NCI-H1694 treated with DMSO at 0.1 percent for 48 hours (cell line): ENCODE data around the gene COPE.

Source experiments
- DNase-seq: peaks from one replicate; lab custom pipeline; 2025; lab: John Stamatoyannopoulos, UW

Gene COPE

GRCh38 chr19:18866800-18867123 is 52.4 kb downstream of the COPE start:
- no peak for DNase-seq

- no peak for DNase-seq
Measured at GRCh38 chr19:18865973-18866799, 53.0 kb downstream of the COPE start.

DNA sequence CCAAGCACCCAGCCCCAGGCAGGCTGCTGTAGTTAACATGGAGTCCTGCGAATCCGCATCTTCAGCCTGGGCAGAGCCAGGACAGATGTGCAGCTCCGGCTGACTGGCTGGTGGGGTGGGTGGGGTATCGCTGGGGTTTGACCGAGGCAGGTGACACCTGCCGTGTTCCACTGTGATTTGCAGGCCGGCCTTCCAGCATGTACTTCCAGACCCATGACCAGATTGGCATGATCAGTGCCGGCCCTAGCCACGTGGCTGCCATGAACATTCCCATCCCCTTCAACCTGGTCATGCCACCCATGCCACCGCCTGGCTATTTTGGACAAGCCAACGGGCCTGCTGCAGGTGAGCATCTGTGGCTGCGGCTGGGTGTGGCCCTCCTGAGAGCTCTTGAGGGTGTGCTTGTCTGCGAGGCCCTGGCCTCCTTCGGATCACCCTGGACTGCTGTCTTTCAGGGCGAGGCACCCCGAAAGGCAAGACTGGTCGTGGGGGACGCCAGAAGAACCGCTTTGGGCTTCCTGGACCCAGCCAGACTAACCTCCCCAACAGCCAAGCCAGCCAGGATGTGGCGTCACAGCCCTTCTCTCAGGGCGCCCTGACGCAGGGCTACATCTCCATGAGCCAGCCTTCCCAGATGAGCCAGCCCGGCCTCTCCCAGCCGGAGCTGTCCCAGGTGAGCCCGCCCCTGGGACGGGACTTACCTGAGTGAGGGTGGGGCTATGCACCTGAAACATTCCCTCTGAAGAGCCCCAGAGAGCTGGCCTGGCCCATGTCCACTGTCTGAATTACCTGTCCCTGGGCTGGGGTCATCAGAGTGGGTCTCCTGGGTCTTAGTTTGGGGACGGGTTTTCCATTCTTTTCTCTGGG is 53.8 kb downstream of the COPE start:
- DNase-seq, result no peak

DNA sequence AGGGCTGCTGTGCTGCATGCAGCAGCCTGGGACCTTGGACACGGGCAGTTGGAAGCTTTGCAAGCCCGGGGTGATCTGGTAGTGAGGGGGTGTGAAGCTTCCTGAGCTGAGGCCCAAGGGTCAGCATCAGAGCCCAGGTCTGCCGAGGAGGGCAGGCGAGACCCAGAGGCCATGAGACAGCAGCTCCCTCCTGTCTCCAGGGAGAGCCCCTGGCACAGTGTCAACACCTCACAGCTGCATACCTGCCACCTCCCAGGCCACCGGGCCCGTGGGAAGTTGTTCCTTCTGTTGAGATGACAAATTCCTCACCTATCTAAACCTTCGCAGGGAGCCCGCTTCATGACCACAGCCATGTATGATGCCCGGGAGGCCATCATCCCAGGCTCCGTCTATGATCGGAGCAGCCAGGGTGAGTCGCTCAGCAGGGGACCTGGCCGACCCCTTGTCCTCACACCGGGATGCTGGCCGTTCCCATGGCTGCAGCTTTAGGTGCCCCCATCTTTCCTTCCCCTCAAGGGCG is 55.3 kb downstream of the COPE start:
- no peak for DNase-seq

GRCh38 chr19:18862976-18863842 is 56.0 kb downstream of the COPE start:
- DNase-seq, result no peak

DNA sequence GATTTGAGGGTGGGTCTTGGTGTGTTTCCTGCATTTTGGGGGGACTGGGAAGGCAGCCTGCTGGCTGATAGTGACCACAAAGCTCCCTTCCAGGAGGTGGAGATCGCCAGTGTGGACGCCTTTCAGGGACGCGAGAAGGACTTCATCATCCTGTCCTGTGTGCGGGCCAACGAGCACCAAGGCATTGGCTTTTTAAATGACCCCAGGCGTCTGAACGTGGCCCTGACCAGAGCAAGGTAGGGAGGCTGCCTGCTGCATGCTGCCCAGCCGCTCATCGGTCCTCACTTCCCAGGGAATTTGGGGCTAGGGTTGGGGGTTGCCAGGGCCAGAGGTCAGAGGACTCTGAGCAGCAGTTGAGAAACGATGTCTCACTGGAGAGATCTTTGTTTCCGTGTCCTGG is 57.3 kb downstream of the COPE start:
- DNase-seq, result no peak

GRCh38 chr19:18861235-18861634 is 58.0 kb downstream of the COPE start:
- DNase-seq, result no peak

DNA sequence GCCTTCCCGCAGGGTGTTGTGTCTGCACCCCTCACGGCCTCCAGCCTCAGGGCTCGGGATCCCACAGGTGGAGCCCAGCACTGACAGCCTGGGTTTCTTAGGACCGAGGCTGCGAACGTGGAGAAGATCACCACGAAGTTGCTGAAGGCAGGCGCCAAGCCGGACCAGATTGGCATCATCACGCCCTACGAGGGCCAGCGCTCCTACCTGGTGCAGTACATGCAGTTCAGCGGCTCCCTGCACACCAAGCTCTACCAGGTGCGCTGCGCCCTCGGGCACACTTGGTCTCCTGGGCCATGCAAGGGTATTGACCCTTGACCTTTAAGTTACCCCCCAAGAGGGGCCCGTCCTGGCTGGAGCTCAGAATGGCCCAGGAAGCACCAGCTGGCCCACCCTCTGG is 58.5 kb downstream of the COPE start:
- DNase-seq, result no peak

- DNase-seq, result no peak
Measured at GRCh38 chr19:18860302-18860700, 58.9 kb downstream of the COPE start.

DNA sequence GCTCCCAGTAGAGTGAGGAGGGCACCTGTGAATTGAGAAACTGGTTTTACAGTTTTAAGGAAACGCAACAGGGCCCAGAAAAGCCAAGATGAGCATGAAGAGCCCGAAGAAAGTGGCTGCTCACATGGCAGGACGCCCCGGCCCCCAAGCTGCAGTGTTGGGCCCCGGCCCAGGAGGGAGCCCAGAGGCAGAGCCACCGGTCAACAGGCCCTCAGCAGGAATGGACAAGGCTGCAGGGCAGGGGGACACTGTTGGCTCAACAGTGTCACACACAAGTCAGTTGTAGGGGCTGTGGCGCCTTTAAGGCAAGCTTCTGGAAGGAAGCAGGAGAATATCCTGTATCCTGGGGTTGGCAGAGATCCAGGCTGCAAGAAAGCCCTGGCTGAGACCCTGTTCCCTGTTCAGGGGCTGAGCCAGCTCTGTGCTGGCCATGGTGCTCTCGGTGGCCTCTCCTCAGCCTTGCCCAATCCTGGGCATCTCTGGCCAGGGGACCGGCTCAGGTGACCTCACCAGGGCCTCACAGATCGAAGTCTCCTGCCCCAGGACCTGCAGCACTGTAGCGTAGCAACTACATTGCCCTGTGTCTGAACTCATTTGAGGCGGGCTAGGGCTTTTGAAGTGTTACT is 59.4 kb downstream of the COPE start:
- DNase-seq, result no peak

- DNase-seq, result no peak
Measured at GRCh38 chr19:18858906-18859646, 60.1 kb downstream of the COPE start.

DNA sequence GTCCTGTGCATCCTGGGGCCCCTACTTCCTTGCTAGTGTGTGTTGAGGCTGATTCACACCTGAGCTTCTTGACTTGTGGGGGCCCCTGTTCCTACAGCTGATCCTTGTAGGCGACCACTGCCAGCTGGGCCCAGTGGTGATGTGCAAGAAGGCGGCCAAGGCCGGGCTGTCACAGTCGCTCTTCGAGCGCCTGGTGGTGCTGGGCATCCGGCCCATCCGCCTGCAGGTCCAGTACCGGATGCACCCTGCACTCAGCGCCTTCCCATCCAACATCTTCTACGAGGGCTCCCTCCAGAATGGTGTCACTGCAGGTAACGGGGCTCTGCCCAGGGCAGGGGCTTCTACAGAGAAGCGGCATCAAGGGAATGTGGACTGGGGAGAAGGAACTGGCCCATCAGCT is 62.0 kb downstream of the COPE start:
- DNase-seq, result no peak

DNA sequence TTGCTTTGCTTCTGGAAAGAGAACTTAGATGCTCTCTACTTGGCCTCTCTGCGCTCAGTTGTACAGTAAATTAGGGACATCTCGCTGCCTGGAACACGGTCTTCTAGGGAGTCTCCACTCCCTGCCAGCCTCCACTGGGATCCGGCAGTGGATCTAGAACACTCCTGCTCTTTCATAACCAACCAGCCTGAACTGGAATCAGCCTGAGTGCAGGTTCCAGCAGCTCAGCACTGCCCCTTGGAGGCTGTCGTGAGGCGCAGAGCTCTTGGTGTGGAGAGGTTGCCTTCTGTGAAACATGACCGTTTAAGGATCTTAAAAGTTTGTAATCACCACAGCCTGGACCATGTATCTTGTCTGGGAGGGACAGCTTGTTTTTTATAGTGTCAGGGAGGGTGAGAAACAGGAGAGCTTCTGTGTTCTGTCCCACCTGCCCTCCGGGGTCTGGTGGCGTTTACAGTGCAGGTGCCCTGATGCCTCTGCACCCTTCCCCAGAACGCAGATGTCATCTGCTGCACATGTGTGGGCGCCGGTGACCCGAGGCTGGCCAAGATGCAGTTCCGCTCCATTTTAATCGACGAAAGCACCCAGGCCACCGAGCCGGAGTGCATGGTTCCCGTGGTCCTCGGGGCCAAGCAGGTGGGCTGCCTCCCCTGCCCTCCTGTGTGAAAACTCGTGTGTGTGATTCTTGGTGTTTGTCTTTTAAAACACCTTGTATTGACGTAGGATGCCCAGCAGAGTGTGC is 62.6 kb downstream of the COPE start:
- DNase-seq, result no peak

DNA sequence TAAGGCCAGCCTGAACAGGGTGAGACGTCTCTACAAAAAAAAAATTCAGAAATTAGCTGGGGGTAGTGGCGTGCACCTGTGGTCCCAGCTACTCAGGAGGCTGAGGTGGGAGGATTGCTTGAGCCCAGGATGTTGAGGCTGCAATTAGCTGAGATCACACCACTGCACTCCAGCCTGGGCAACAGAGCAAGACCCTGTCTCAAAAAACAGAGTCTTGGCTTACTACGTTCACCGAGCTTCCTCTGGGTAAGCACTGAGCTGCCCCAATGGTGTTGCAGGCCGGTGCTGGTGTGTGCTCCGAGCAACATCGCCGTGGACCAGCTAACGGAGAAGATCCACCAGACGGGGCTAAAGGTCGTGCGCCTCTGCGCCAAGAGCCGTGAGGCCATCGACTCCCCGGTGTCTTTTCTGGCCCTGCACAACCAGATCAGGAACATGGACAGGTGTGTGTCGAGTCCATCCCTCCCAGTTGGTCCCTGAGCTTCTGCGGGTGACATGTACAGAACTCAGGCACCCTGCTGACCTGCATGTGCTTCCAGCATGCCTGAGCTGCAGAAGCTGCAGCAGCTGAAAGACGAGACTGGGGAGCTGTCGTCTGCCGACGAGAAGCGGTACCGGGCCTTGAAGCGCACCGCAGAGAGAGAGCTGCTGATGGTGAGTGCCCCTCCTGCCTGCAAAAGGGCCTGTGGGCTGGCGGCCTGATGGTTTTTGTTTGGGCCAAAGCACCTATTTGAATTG is 63.4 kb downstream of the COPE start:
- no peak for DNase-seq

GRCh38 chr19:18854982-18855381 is 64.2 kb downstream of the COPE start:
- DNase-seq, result no peak

GRCh38 chr19:18853755-18854427 is 65.3 kb downstream of the COPE start:
- no peak for DNase-seq

DNA sequence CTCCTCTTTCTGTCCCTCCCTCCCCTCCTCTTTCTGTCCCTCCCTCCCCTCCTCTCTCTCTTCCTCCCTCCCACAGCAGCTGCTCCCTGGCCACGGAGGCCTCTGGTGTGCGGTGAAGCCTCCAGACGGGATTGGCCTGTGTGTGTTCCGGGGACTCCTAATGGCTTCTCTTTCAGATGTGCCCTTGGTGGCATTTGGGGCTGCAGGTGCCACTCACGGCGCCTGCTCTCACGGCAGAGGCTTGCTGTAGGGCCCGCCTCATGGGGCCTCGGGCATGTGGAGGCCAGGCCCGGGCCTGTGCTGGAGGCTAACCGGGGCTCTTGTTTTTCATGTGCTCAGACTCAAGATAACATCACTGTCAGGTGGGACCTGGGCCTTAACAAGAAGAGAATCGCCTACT is 66.5 kb downstream of the COPE start:
- DNase-seq, result peak; percentile 39

DNA sequence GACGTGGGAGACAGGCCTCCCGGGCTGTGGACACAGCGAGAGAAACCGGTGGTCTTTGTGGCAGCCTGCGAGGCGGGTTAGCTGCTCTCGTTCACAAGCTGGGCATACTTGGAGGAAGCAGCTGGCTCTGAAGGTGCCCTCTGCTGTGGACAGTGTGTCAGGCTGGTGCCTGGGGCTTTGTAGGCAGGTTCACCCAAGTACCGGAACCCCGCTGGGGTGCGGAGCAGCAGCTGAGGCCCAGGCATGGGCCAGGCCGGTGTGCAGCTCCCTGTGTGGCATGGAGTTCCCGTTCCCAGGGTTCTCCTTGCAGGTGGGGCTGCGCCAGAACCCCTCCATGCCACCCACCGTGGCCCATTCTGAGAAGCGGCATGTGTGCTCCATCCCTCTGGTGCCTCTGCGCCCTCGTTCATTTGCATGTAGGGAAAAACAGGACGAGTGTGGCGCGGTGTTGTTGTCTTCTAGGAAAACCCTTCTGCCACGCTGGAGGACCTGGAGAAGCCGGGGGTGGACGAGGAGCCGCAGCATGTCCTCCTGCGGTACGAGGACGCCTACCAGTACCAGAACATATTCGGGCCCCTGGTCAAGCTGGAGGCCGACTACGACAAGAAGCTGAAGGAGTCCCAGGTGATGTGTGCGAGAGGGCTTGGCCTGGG is 67.4 kb downstream of the COPE start:
- DNase-seq, result no peak
